PC-3 (cell line): ENCODE data around the gene MCU.

ENCODE experiments used
- EZH2 ChIP-seq: fragments of 300-600 bp; sonication (generic); IDR thresholded peaks from one replicate; pipeline ENCODE4 v1.6.1; 2017; ENCODE audit warnings: antibody characterized with exemption, mild to moderate bottlenecking, low read length; ENCODE audit not compliant: unreplicated experiment
- TF ChIP-seq, protein P1 (sequence below): fragments of 300-600 bp; sonication (generic); conservative IDR thresholded peaks from 2 replicates; pipeline ENCODE4 v1.5.1; 2017; ENCODE audit warnings: antibody characterized with exemption, low read depth, mild to moderate bottlenecking, low read length

DNA sequence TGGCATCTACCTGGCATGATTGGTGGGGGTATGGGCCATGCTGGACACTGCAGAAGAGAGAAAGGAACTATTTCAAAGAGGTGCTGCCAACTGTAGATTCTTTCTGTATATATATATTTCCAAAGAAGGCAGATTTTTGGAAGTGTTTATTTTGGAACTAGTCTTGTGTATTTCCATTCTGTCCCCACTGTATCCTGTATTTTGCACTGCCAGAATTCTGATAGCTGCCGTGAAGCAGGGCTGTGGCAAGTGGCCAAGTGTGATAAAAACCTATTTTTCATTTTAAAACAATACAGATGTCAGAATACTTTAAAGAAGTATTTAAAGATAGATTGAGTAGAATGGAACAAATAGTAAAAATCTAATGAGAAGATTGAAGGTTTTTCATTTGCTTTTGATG lies 17.1 kb downstream of the MCU start:
- TF ChIP-seq, protein P1, sequence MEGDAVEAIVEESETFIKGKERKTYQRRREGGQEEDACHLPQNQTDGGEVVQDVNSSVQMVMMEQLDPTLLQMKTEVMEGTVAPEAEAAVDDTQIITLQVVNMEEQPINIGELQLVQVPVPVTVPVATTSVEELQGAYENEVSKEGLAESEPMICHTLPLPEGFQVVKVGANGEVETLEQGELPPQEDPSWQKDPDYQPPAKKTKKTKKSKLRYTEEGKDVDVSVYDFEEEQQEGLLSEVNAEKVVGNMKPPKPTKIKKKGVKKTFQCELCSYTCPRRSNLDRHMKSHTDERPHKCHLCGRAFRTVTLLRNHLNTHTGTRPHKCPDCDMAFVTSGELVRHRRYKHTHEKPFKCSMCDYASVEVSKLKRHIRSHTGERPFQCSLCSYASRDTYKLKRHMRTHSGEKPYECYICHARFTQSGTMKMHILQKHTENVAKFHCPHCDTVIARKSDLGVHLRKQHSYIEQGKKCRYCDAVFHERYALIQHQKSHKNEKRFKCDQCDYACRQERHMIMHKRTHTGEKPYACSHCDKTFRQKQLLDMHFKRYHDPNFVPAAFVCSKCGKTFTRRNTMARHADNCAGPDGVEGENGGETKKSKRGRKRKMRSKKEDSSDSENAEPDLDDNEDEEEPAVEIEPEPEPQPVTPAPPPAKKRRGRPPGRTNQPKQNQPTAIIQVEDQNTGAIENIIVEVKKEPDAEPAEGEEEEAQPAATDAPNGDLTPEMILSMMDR, result no peak
- no peak for TF ChIP-seq EZH2
